ENCODE data around the gene FAM199X. TPM values are rescaled to one million over a fixed set of nuclear protein-coding genes. Genes with fewer than 3 reads are reported as not detected.

Gene FAM199X
- 25.9 and 28.8 TPM in 2 replicates for total RNA-seq

GRCh38 chrX:104165894-104166734 lies at the start of gene FAM199X:
TSS of gene FAM199X (plus strand) at chrX:104166453. CDS start at chrX:104166786, 333 bp downstream.

GRCh38 chrX:104156630-104157529 lies 9.4 kb upstream of the FAM199X start, which contains the start of gene SLC25A53:
TSS of gene SLC25A53 (minus strand) at chrX:104157009. CDS start at chrX:104105257, 51,752 bp downstream.

Other genes starting within 250 kb of the FAM199X start
- 2.5 and 2.8 TPM in 2 replicates for gene TMSB15B, start 203.8 kb upstream of the FAM199X start, total RNA-seq
- gene H2BW1, start 152.7 kb upstream of the FAM199X start, total RNA-seq, result not detected in 2 replicates
- gene H2BW2, start 126.5 kb upstream of the FAM199X start, total RNA-seq, result not detected in 2 replicates
- 2.3 and 3.1 TPM in 2 replicates for gene TMSB15C, start 90.2 kb upstream of the FAM199X start, total RNA-seq
- gene ZCCHC18, start 53.9 kb upstream of the FAM199X start, total RNA-seq, result 0.19 and 3.1 TPM in 2 replicates
- gene SLC25A53, start 9.4 kb upstream of the FAM199X start, total RNA-seq, result 5.8 and 9.0 TPM in 2 replicates
- gene ESX1, start 88.5 kb downstream of the FAM199X start, total RNA-seq, result not detected in 2 replicates

Measured in regular cardiac myocyte (primary cell).